IPS-18a (cell line): ENCODE measurements around the gene SNPH.

Experiments
- H3K27ac ChIP-seq: one replicate; pipeline ENCODE4 v1.5.1; 2013; ENCODE audit warnings: low read length
- H3K27me3 ChIP-seq: one replicate; pipeline ENCODE4 v1.6.1; 2013; ENCODE audit warnings: mild to moderate bottlenecking, low read length; ENCODE audit not compliant: control insufficient read depth, insufficient read depth
- H3K36me3 ChIP-seq: one replicate; pipeline ENCODE4 v1.6.1; 2013; ENCODE audit warnings: low read depth, low read length; ENCODE audit not compliant: control insufficient read depth
- H3K4me1 ChIP-seq: one replicate; pipeline ENCODE4 v1.6.1; 2013; ENCODE audit warnings: low read depth, low read length; ENCODE audit not compliant: control insufficient read depth
- H3K4me3 ChIP-seq: one replicate; pipeline ENCODE4 v1.5.1; 2013; ENCODE audit warnings: low read length
- H3K9ac ChIP-seq: one replicate; pipeline ENCODE4 v1.6.1; 2013; ENCODE audit warnings: mild to moderate bottlenecking, low read length, moderate library complexity
- H3K9me3 ChIP-seq: one replicate; pipeline ENCODE4 v1.6.1; 2013; ENCODE audit warnings: low read depth, low read length; ENCODE audit not compliant: control insufficient read depth

SNPH gene

DNA sequence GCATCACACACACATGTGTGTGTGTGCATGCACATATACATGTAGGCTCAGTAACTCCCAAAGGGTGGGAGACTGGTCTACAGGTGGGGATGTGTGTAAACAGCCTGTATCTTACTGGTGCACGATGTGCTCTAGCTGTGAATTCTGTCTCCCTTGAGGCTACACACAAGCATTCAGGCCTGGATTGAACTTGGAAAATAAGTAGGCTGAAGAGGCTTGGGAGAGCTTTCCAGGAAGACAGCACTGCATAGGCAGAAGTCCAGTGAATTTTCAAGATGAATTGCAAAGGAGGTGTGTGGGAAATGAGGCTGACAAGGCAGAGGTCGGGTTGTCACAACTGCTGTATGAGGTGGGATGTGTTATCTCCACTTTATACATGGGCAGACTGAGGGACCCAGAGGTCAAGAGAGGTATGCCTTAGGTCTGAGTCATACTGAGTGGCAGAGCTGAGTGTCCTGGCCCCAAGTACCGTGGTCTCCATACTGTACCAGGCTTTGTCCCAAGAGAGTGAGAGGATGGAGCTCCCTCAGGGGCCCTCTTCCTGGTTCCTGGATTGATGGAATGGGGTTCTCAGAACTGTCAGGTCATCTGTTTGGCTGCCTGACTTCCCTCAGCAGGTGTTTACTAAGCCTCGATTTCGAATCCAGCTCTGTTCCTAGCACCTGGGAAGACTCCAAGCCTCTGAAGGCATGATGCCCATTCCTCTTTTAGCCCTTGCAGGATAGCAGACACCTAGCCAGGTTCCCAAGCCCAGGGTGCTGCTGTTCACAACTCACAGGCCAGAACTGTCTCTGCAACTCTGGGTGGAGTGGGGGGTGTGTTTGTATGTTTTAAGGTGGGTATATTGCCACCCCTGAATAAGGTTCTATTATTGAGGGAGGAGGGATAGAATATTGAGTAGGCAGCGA is 14.4 kb downstream of the SNPH start:
- Histone ChIP-seq H3K36me3 (no peaks in the 10 kb centered on the region), H3K4me3 (no peak overlapping the region), H3K27ac (no peak overlapping the region), H3K9me3 (no peaks in the 10 kb centered on the region), H3K27me3 (no peaks in the 10 kb centered on the region), H3K4me1 (no peaks in the 10 kb centered on the region), H3K9ac (no peak overlapping the region)

GRCh38 chr20:1281279-1282057 is 15.4 kb downstream of the SNPH start:
- no peak overlapping the region for H3K4me3 ChIP-seq
- H3K4me1 ChIP-seq: no peaks in the 10 kb centered on the region
- H3K36me3 ChIP-seq: no peaks in the 10 kb centered on the region
- no peaks in the 10 kb centered on the region for H3K27me3 ChIP-seq
- no peak overlapping the region for H3K27ac ChIP-seq
- H3K9me3 ChIP-seq: no peaks in the 10 kb centered on the region
- H3K9ac ChIP-seq: no peak overlapping the region

DNA sequence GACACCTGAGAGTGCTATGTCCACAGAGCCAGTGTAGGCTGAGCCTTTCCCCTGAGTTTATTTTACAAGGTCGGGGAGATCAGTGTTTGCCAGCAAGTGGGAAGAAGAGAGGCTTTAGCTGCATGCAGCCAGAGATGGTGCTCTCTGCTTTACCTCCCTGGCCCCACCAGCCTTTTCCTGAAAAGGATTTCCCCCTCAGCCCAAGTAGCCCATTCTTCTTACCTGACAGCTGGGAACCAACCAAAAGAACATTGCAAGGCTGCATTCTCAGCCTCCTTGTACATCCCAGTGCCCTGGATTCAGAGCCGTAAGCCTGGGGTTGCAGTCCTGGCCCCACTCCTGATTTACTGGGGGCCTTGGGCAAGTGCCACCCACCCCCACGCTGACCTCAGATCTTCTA is 16.9 kb downstream of the SNPH start:
- no peaks in the 10 kb centered on the region for H3K4me1 ChIP-seq
- no peaks in the 10 kb centered on the region for H3K36me3 ChIP-seq
- H3K27me3 ChIP-seq: no peaks in the 10 kb centered on the region
- no peaks in the 10 kb centered on the region for H3K9me3 ChIP-seq
- H3K27ac ChIP-seq: no peak overlapping the region
- H3K9ac ChIP-seq: no peak overlapping the region
- no peak overlapping the region for H3K4me3 ChIP-seq

GRCh38 chr20:1283522-1284510 is 17.7 kb downstream of the SNPH start:
- no peaks in the 10 kb centered on the region for H3K4me1 ChIP-seq
- no peaks in the 10 kb centered on the region for H3K27me3 ChIP-seq
- H3K36me3 ChIP-seq: no peaks in the 10 kb centered on the region
- no peaks in the 10 kb centered on the region for H3K9me3 ChIP-seq
- H3K27ac ChIP-seq: no peak overlapping the region
- H3K4me3 ChIP-seq: no peak overlapping the region
- no peak overlapping the region for H3K9ac ChIP-seq

DNA sequence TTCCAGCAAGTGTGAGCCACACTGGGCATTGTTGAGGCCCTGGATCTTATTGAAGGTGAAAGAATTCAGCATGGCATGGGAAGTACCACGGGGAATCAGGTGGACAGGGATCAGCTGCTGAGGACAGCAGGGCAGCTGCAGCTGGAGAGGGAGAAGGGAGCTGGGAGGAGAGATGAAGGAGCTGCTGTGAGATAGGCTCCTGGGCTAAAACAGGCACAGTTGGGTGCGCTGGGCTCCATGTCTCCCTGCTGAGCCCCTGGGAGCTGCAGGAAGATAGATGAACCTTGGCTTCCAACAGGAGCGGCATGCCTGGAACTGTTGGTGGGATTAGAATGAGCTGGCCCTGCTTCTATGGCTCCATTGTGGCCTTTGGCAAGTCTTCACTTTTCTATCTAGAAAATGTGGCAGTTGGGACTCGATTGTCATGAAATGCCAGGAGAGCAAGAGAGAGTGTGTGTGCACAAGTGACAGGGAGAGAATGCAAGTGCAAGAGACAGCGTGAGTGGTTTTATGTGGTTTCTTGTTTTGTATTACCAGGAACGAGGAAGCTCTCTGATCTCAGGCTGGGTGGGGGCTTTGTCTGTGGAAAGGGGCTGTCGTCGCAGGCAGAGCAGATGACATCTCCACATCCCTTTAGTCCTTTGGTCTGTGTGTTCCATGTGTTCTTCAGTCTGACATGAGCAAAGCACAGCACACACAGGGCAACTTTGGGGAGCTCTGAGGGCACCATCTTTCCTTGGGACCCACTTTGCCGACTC is 20.4 kb downstream of the SNPH start:
- no peak overlapping the region for H3K27ac ChIP-seq
- H3K4me3 ChIP-seq: no peak overlapping the region
- H3K27me3 ChIP-seq: no peaks in the 10 kb centered on the region
- H3K36me3 ChIP-seq: no peaks in the 10 kb centered on the region
- no peaks in the 10 kb centered on the region for H3K4me1 ChIP-seq
- no peaks in the 10 kb centered on the region for H3K9me3 ChIP-seq
- no peak overlapping the region for H3K9ac ChIP-seq

DNA sequence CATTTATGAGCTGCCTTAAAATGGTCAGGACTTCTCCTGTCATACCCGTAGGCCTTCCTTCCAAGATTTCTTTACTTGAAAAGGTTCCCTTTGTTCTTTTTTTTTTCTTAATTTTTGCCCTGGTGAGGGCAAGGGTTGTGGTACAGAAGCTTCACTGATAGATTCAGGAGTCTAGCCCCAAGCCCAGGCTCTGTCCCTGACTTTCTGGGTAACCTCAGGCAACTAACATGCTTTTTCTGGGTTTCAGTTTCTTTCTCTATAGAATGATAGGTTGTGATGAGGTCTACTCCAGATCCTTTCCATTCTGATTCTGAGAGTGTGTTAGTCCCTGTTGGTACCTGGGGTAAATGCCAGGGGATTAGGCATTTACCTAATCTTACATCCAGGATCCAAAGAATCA is 21.2 kb downstream of the SNPH start:
- Histone ChIP-seq H3K9me3 (no peaks in the 10 kb centered on the region), H3K4me3 (no peak overlapping the region), H3K27me3 (no peaks in the 10 kb centered on the region), H3K4me1 (no peaks in the 10 kb centered on the region), H3K27ac (no peak overlapping the region), H3K9ac (no peak overlapping the region), H3K36me3 (no peaks in the 10 kb centered on the region)

DNA sequence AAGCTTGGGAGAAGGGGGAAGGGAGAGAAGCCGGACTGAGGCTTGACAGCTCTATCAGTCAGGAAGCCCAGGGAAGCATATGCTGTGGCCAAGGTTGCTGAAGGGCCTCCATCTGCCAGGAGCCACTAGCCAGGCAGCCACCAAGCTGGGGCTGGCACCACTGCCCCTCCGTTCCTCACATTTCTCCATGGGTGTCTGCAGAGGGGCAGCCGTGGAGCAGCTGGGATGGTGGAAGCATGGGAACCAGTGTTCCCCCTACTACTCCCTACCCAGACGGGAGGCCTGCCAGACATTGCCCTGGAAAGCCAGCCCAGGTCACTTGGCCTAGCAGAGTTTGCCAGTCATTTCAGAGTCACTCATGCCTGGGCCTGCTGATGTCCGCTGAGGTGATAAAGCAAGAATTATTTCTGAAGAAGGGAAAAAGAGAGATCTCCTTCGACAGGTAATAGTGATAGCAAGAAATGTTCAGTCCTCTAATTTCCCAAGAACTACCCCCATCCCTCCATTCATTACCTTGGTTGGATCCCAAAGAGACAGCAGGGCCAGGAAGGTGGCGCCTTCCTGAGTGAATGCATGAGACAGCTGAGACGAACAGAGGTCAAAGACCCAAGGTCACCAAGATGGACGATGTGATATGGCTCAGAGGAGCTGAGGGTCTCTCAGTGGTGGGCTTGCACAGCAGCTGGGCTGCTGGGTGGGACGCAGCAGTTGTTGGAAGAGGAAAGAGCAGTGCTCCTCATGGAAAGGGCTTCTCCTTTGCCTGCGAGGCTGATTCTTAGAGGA is 21.9 kb downstream of the SNPH start:
- Histone ChIP-seq H3K9me3 (no peaks in the 10 kb centered on the region), H3K4me3 (no peak overlapping the region), H3K27me3 (no peaks in the 10 kb centered on the region), H3K27ac (no peak overlapping the region), H3K4me1 (no peaks in the 10 kb centered on the region), H3K36me3 (no peaks in the 10 kb centered on the region), H3K9ac (no peak overlapping the region)

- Histone ChIP-seq H3K4me3 (no peak overlapping the region), H3K27ac (no peak overlapping the region), H3K4me1 (no peaks in the 10 kb centered on the region), H3K9me3 (no peaks in the 10 kb centered on the region), H3K36me3 (no peaks in the 10 kb centered on the region), H3K27me3 (no peaks in the 10 kb centered on the region), H3K9ac (no peak overlapping the region)
Observed at GRCh38 chr20:1291191-1291741, 25.2 kb downstream of the SNPH start.

DNA sequence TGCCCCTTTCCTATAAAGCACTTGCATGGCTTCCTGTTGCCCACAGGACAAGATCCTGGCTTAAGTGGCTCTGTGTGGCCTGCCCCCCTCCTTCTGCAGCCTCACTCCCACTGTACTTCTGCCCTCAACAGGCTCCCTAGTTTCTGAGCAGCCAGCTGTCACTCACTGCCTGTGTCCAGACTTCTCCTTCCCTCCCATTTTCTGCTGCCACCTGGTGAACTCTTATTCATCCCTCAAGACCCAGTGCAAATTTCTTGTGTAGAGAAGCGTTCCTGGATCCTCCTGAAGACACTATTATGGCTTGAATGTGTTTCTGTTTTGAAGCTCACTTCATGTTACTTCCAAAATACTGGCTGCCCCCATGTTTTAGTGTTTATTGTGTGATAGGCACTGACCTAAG is 26.5 kb downstream of the SNPH start:
- H3K27me3 ChIP-seq: no peaks in the 10 kb centered on the region
- H3K4me1 ChIP-seq: no peaks in the 10 kb centered on the region
- H3K27ac ChIP-seq: no peak overlapping the region
- H3K4me3 ChIP-seq: no peak overlapping the region
- H3K9ac ChIP-seq: no peak overlapping the region
- no peaks in the 10 kb centered on the region for H3K9me3 ChIP-seq
- no peaks in the 10 kb centered on the region for H3K36me3 ChIP-seq
